ENCODE results near the gene MEF2D.
A peak's percentile ranks its signal among the peaks of the same experiment; 100 is the strongest.

MEF2D gene

DNA sequence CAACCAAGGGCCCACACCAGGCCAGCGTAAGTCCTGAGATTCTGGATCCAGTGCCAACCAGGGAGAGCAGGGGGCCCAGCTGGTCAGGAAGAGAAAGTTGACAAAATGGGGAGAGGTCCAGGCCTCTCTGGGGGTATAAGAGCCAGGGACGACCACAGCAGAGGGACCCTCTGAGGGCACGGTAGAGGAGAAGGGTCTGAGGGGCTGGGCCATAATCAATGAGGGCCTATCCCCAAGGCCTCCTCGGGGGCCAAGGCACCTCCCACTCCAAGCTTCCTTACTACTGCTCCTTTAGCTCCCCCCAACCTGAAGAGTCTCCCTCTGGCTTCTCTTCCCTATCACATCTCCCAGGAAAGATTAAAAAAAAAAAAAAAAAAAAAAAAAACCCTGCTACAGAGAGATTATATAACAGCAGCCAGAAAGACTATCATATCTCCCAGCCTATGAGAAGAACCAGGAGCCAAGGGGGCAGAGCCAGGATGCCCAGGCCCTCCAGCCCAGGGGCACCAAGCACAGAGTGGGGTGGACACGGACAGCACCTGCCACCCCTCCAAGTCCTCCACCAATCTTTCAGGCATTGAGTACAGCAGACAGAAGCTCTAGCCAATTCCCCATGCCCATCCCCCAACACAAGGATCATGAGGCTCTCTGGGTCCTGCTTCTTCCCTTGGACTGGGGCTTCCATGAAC is 2.7 kb downstream of the MEF2D start:
- H3K4me3 ChIP-seq (ENCODE audit: low read depth, low read length) = peak overlapping the region; percentile 98
- TF ChIP-seq, protein P1, sequence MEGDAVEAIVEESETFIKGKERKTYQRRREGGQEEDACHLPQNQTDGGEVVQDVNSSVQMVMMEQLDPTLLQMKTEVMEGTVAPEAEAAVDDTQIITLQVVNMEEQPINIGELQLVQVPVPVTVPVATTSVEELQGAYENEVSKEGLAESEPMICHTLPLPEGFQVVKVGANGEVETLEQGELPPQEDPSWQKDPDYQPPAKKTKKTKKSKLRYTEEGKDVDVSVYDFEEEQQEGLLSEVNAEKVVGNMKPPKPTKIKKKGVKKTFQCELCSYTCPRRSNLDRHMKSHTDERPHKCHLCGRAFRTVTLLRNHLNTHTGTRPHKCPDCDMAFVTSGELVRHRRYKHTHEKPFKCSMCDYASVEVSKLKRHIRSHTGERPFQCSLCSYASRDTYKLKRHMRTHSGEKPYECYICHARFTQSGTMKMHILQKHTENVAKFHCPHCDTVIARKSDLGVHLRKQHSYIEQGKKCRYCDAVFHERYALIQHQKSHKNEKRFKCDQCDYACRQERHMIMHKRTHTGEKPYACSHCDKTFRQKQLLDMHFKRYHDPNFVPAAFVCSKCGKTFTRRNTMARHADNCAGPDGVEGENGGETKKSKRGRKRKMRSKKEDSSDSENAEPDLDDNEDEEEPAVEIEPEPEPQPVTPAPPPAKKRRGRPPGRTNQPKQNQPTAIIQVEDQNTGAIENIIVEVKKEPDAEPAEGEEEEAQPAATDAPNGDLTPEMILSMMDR (conservative IDR thresholded peaks at IDR 0.05; ENCODE audit: low read depth, low read length) = no peak
- no peak for DNase-seq (ENCODE audit: low read depth)

DNA sequence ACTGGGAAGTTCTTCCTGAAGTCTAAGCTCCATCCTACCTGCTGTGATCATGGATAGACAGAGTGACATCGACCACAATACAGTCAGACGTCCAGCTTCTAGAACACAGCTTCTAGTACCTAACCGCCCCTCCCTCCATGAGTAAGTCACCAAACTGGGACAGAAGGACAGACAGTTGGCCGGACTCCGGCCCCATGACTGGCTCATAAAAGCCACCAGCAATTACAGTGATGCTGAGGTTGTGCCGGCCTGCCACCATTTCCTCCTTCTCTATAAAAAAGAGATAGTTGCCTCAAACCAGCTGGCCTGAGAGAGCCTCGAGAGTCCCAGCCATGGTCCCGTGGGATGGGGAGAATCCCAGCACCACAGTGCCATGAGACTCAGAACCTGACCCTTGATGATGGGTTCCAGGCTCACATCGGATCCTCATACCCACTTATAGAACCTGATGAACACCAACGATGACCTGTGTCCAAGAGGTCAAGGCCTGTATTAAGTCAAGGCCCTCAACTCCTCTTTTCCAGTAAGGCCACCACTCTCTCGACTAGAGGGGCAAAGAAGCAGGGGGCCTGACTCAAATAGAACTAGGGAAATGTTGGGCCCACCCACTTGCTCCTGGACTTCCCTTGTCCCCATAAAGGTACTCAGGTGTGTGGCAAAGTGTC is 3.4 kb downstream of the MEF2D start:
- DNase-seq (ENCODE audit: low read depth) = no peak
- no peak overlapping the region for H3K4me3 ChIP-seq (ENCODE audit: low read depth, low read length)
- TF ChIP-seq, protein P1 (conservative IDR thresholded peaks at IDR 0.05; ENCODE audit: low read depth, low read length) = no peak

DNA sequence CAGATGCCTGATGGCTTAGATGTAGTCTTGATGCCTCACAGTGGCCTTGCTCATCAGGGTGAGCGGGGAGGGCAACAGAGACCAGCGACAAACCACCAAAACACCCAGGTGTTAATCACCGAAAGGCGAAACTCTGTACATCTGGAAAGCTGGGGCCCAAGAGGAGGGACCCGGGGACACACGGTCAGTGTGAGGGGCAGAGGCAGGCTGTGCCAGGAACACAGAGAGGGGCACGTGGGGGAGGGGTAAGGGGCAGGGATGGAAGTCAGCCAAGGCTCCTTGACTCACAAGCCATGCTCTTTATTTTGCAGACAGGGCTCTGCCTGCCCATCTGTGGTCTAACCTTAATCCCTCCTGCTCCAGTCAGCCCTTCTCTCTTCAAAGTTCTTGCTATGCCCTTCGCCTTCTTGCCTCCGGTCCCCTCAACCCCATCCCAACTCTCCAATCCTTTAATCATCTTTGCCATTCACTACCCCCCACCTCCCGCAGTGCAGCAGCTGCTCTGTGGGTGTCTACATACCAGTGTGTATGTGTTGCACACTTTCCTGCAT is 4.3 kb downstream of the MEF2D start:
- TF ChIP-seq, protein P1 (conservative IDR thresholded peaks at IDR 0.05; ENCODE audit: low read depth, low read length) = no peak
- H3K4me3 ChIP-seq (ENCODE audit: low read depth, low read length) = no peak overlapping the region
- DNase-seq (ENCODE audit: low read depth) = no peak

DNA sequence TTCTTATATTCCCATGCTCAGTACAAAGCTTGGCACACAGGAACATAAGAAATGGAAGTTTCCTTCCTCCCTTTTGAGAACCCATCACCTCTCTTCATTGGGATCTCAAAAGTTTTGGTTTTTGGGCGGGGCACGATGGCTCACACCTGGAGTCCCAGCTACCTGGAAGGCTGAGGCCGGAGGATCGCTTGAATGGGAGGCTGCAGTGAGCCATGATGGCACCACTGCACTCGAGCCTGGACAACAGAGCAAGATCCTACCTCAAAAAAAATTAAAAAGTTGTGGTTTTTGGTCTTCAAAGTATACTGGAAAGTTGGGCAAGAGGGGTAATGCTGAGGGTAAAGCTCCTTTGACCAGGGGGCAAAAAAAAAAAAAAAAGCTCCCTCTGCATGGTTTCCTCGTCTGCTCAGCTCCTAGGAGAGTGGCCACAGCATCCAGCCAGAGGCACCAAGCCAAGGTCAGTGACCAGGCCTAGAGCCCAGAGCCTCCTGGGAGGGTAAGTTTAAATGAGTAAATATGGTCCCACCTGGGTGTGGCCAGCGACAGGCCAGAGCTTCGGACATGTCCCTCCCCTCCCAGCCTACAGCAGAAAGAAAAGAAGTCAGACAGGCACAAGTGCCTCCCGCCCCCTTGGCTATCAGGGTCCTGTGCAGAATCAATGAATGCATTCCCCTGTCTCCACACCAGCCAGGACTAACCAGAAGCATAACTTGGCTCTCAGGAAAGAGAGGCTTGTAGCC is 5.0 kb downstream of the MEF2D start:
- no peak for DNase-seq (ENCODE audit: low read depth)
- TF ChIP-seq, protein P1 (conservative IDR thresholded peaks at IDR 0.05; ENCODE audit: low read depth, low read length) = no peak
- H3K4me3 ChIP-seq (ENCODE audit: low read depth, low read length) = no peak overlapping the region

DNA sequence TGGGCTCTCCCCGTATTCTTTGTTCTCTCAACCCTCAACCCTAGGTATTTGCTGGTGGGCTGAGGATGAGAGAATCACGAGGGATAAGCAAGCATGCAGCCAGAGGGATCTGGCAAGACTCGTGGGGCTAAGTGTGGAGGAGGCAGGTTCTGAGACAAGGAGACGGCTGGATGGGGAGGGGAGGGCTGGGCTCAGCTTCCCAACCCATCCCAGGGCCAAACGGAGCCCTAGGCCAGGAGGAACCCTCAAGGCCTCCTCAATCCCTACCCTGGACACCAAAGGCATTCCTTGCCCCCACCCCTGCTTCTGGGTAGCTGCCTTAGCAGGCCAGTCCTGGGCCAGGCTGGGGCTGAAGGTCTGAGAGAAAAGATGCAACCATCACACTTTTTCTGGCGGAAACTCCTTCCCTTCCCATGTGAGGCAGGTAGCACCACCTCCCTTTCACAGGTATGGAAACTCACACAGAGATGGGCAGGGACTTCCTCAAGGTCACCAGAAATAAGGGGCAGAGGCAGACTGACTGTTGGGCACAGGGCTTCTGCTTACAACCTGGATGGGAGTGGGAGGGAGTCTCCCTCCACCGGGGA is 6.2 kb downstream of the MEF2D start:
- TF ChIP-seq, protein P1 (conservative IDR thresholded peaks at IDR 0.05; ENCODE audit: low read depth, low read length) = no peak
- no peak for DNase-seq (ENCODE audit: low read depth)
- H3K4me3 ChIP-seq (ENCODE audit: low read depth, low read length) = no peak overlapping the region

DNA sequence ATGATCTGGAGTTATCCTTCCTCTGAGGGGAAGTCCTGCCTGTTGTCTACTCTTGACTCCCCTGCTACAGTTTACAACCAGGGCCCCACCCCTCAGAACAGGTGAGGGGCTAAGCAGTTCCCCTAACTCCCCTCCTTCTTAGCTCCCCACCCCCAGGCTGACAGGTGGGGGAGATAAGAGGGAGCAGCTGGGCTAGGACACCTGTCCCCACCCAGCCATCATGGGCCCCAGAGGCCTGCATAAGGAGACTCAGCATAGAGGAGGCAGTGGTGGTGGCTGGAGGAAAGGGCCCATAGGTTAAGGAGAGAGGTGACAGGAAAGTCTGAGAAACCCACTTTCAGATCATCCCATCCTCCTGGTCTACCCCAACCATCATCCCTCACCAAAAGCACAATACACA is 6.8 kb downstream of the MEF2D start:
- H3K4me3 ChIP-seq (ENCODE audit: low read depth, low read length) = no peak overlapping the region
- DNase-seq (ENCODE audit: low read depth) = no peak
- TF ChIP-seq, protein P1 (conservative IDR thresholded peaks at IDR 0.05; ENCODE audit: low read depth, low read length) = no peak

All from choroid plexus epithelial cell (primary cell).